H54 (cell line): Measurements from ENCODE around the gene PLN.

Experiments used
- DNase-seq: peaks from one replicate; pipeline ENCODE4 v3.0.0; 2011; ENCODE audit warnings: low spot score, mixed read lengths; ENCODE audit not compliant: insufficient read length
- FAIRE-seq: peaks from 3 replicates; lab custom pipeline; 2011; peaks lifted over from hg19 to GRCh38; lab: Jason Lieb, UNC
- POLR2A ChIP-seq: IDR thresholded peaks from 2 replicates; pipeline ENCODE4 v1.6.1; 2011; ENCODE audit warnings: low read depth, mild to moderate bottlenecking, low read length

PLN gene

DNA sequence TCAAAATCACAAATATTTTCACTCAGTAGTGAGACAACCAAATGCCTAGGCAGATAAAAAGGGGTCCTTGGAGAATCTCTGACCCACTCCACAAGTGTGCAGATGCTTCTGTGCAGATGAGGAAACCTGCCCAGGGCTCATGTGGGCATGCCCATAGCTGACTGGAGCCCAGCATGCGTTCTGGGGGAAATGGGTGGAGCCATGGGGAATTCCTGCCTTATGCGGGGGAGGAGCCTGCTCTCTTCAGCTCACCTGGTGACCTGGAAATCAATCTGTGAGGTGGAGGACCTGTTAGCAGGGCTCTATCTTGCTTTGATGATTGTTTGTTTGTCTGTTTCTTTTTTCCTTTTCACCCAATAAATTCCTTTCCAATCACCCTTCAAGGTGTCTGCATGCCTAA is 23.4 kb upstream of the PLN start:
- DNase-seq (no peak), FAIRE-seq (no peak)
- no peak for TF ChIP-seq POLR2A

DNA sequence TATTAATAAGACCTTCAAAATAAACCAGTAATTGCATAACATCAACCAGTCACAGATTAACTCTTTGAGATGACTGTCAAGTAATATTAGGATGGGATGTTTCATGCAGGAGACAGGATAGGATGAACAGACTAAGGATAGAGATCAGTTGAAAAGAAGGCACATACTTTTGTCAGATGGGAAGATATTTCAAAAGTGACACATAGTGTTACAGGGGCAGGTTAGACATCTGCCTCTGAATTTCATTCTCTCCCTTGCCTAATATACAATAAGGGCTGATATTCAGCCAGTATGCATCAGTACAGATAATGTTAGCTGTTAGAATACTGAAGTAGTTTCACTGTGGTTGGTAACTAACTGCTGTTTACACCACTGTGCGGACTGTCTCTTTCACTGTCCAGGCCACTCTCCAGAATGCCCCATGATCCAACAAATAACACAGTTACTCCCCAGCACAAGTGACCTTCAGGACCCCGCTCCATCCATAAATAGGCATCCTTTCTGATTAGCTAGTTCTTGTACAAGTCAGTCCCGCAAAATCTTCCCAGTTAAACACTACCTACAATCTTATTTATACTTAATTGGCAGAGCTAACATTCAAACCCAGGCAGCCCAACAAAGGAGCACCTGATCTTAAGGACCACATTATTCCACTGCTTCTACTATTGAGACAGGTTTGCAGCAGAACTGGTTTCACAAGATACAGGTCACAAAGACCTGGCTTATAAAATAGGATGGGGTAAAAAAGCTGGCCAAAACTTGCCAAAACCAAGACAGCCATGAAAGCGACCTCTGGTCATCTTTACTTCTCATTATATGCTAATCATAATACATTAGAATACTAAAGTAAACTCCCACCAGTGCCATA is 21.9 kb upstream of the PLN start:
- TF ChIP-seq POLR2A: no peak
- DNase-seq: no peak
- FAIRE-seq: no peak

DNA sequence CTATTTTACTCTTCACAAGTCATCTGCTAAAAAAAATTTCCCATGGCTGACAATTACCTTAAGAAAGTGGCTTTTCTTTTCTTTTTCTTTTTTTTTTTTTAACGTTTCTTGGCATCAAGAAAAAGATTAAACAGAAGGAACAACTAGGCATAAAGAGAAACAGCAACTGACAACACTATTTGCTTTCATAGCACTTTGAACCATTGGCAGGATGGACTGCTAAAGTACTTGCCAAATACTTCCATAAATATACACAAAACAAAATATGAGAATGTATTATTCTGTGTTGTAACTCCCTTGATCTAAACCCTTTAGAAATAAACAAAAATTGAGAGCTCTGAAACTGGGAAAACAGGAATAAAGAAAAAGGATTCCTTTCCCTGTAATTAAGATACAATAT is 20.0 kb upstream of the PLN start:
- DNase-seq: no peak
- no peak for FAIRE-seq
- no peak for TF ChIP-seq POLR2A

- TF ChIP-seq POLR2A: no peak
- DNase-seq: no peak
- FAIRE-seq: no peak
Observed at GRCh38 chr6:118529756-118530155, 18.3 kb upstream of the PLN start.

GRCh38 chr6:118530942-118531341 is 17.2 kb upstream of the PLN start:
- FAIRE-seq: no peak
- no peak for TF ChIP-seq POLR2A
- no peak for DNase-seq

GRCh38 chr6:118535176-118535844 is 12.8 kb upstream of the PLN start:
- FAIRE-seq (no peak), DNase-seq (no peak)
- no peak for TF ChIP-seq POLR2A

GRCh38 chr6:118536478-118536877 is 11.6 kb upstream of the PLN start:
- FAIRE-seq (no peak), DNase-seq (no peak)
- no peak for TF ChIP-seq POLR2A

- no peak for FAIRE-seq
- DNase-seq: no peak
- no peak for TF ChIP-seq POLR2A
Observed at GRCh38 chr6:118537574-118537973, 10.5 kb upstream of the PLN start.

GRCh38 chr6:118542184-118542952 is 5.7 kb upstream of the PLN start:
- DNase-seq (no peak), FAIRE-seq (no peak)
- TF ChIP-seq POLR2A: no peak

DNA sequence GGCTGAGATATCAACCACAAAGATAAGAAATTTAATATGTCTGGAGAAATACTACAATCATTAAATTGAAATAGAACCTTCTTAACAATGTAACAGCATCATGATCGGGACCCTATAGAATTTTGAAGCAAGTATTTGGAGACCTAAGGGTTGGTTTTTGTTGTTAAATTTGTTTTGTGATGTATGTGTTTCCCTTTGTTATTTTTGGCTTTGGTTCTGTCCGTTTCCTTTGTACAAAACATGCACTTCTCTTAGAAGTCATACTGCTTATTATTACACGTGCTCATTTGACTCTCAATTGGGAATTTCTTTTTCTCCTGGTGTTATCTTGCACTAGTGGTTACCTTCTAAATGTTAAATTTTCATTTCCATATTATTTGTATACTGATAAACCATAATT is 4.0 kb upstream of the PLN start:
- DNase-seq (no peak), FAIRE-seq (no peak)
- no peak for TF ChIP-seq POLR2A

GRCh38 chr6:118546164-118546879 is 1.8 kb upstream of the PLN start:
- no peak for TF ChIP-seq POLR2A
- no peak for DNase-seq
- FAIRE-seq: no peak

DNA sequence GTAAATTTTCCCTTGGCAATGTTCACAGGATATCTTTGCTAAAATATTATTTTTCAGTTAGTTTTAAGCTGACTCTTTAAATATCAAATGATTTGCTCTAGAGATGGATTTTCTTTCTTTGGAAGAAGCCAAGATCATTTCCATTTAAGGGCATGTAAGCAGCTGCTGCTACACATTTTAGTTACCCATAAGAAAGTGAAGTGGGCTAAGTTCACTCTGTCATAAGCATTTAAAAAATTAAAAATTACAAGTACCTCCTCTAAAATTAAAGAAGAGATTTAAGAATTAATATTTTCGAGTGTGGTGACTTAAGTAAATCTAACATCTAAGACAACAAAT is 1.2 kb upstream of the PLN start:
- no peak for TF ChIP-seq POLR2A
- DNase-seq (no peak), FAIRE-seq (no peak)

DNA sequence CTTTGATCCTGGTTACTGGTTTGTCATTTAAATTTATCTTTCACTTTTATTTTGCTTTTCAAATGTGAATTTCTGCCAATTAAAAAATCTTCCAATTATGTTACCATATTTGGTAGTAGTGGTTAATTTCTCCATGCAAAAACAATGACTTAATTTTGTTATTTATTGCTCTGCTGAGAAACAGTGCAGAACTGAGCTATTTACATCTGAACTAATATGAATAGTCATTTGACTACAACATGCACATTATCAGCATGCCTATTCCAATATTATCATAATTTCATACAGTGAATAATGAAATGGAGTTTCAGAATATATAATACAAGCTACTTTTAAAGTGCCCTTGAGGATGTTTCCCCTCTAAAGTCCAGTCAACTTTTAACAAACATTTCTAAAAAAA is 517 bp downstream of the PLN start:
- no peak for FAIRE-seq
- TF ChIP-seq POLR2A: no peak
- no peak for DNase-seq
